Esophagus muscularis mucosa (tissue), 4 donors: ENCODE data around the gene RNF220. TPM values are rescaled to one million over a fixed set of nuclear protein-coding genes. Genes with fewer than 3 reads are reported as not detected.

Experiments
- DNase-seq: peaks from one replicate; pipeline ENCODE4 v3.0.0-alpha.2; 2017; ENCODE audit errors: extremely low spot score
- H3K27ac ChIP-seq, 4 donors: fragments of 200-600 bp; sonication (generic); replicated peaks in 1 of 4; 1 replicate in 3 of 4; 2 replicates in 1 of 4; pipeline ENCODE4 v1.5.1; 2016 to 2019; ENCODE audit warnings: mild to moderate bottlenecking in 1 of 4
- H3K27me3 ChIP-seq, 4 donors: fragments of 200-600 bp; sonication (generic); one replicate each; pipeline versions ENCODE4 v1.5.1 to v1.6.0; 2016 to 2019
- H3K36me3 ChIP-seq, 4 donors: fragments of 200-600 bp; sonication (generic); one replicate each; pipeline ENCODE4 v1.5.1; 2016 to 2019
- H3K4me1 ChIP-seq, 4 donors: fragments of 200-600 bp; sonication (generic); one replicate each; pipeline ENCODE4 v1.5.1; 2016 to 2019
- H3K4me3 ChIP-seq, 4 donors: fragments of 200-600 bp; sonication (generic); 1 replicate in 2 of 4; 2 replicates in 2 of 4; pipeline ENCODE4 v1.5.1; 2016 to 2019; ENCODE audit warnings: mild to moderate bottlenecking in 4 of 4, moderate library complexity in 1 of 4
- H3K9me3 ChIP-seq, 4 donors: fragments of 200-600 bp; sonication (generic); 1 replicate in 3 of 4; 2 replicates in 1 of 4; pipeline ENCODE4 v1.5.1; 2016 to 2019
- CTCF ChIP-seq, 3 experiments: fragments of 200-600 bp in 2 of 3; fragments of 450-650 bp in 1 of 3; sonication (generic) in 2 of 3; IDR thresholded peaks; one replicate each; pipeline ENCODE4 v1.5.1; 2017 to 2019; ENCODE audit warnings: antibody characterized with exemption in 3 of 3, mild to moderate bottlenecking in 2 of 3, moderate library complexity in 1 of 3
- EP300 ChIP-seq: sonication (generic); formaldehyde crosslinking; IDR thresholded peaks from one replicate; pipeline ENCODE4 v1.6.1; 2017; ENCODE audit warnings: antibody characterized with exemption
- POLR2A ChIP-seq: fragments of 450-650 bp; IDR thresholded peaks from one replicate; pipeline ENCODE4 v1.6.1; 2017; ENCODE audit warnings: antibody characterized with exemption, moderate library complexity, mild to moderate bottlenecking, low read depth
- POLR2AphosphoS5 ChIP-seq, 2 donors: sonication (generic); formaldehyde crosslinking; IDR thresholded peaks; one replicate each; pipeline ENCODE4 v1.6.1; 2017; ENCODE audit warnings: antibody characterized with exemption in 2 of 2
- WGBS: methylation state at CpG from one replicate; pipeline ENCODE4 v1.1.5; 2018; 5-methylcytosine and 5-hydroxymethylcytosine counted together
- intact Hi-C: fragments of 100-400 bp; cut with DNase I; formaldehyde crosslinking; loops from one replicate; pipeline ENCODE4 v1.15.1; 2023
- total RNA-seq, 4 donors: library from RNA; depleted of rRNA; stranded (reverse); fragments of >200 nt; gene quantifications; one replicate each; pipeline versions ENCODE4 v1.1.0 to v1.2.1, GENCODE V29; 2016

RNF220 gene
- total RNA-seq, 4 donors from 2014 or later, result 112 to 157 (median 126) TPM

- Histone ChIP-seq H3K36me3 (no peaks in the 10 kb centered on the region), H3K9me3 (no peaks in the 10 kb centered on the region), H3K27ac (peak overlapping the region in 1 of 4 donors; percentile 30), H3K4me1 (peaks cover 35 to 41% (median 36%) of the 10 kb centered on the region in 4 donors), H3K4me3 (no peak overlapping the region), H3K27me3 (peaks cover 6 to 90% (median 44%) of the 10 kb centered on the region in 4 donors)
- no peak for DNase-seq
- intact Hi-C loops, result no loop called here
- TF ChIP-seq POLR2A, result no peak
- TF ChIP-seq POLR2AphosphoS5 (IDR thresholded peaks at IDR 0.05), result no peak
- TF ChIP-seq EP300, result no peak
- TF ChIP-seq CTCF (IDR thresholded peaks at IDR 0.05), result no peak
- 58% methylated on average over 4 of the region's 4 CpGs for WGBS
Measured at GRCh38 chr1:44421446-44421884, 16.4 kb downstream of the RNF220 start.

GRCh38 chr1:44422161-44422560 lies 17.1 kb downstream of the RNF220 start:
- DNase-seq, result no peak
- intact Hi-C loops, result no loop called here
- H3K27me3 ChIP-seq, result peaks cover 6 to 87% (median 37%) of the 10 kb centered on the region in 4 donors
- H3K4me1 ChIP-seq, result peaks cover 32 to 38% (median 34%) of the 10 kb centered on the region in 4 donors
- H3K27ac ChIP-seq, result peak overlapping the region in 2 of 4 donors; percentile 20 to 30
- 72% methylated on average over 6 of the region's 6 CpGs for WGBS
- no peaks in the 10 kb centered on the region for H3K36me3 ChIP-seq
- no peaks in the 10 kb centered on the region for H3K9me3 ChIP-seq
- TF ChIP-seq EP300 (no peak), POLR2A (no peak), POLR2AphosphoS5 (IDR thresholded peaks at IDR 0.05) (peak; percentile 14 to 15), CTCF (IDR thresholded peaks at IDR 0.05) (no peak)
- H3K4me3 ChIP-seq, result no peak overlapping the region

GRCh38 chr1:44423591-44424537 lies 18.8 kb downstream of the RNF220 start:
- no peak for TF ChIP-seq CTCF (IDR thresholded peaks at IDR 0.05)
- TF ChIP-seq POLR2A, result no peak
- peak; percentile 56 to 65 for TF ChIP-seq POLR2AphosphoS5 (IDR thresholded peaks at IDR 0.05)
- no peak for TF ChIP-seq EP300
- H3K36me3 ChIP-seq, result no peaks in the 10 kb centered on the region
- peaks cover 0 to 84% (median 21%) of the 10 kb centered on the region in 4 donors for H3K27me3 ChIP-seq
- H3K4me1 ChIP-seq, result peaks cover 17 to 26% (median 20%) of the 10 kb centered on the region in 4 donors
- H3K27ac ChIP-seq, result peak overlapping the region; percentile 32 to 61 (median 57)
- peak overlapping the region; percentile 1 to 26 (median 13) for H3K4me3 ChIP-seq
- no peak for DNase-seq
- intact Hi-C loops, result no loop called here
- H3K9me3 ChIP-seq, result no peaks in the 10 kb centered on the region
- WGBS, result 17% methylated on average over 19 of the region's 19 CpGs

GRCh38 chr1:44424747-44425146 lies 19.7 kb downstream of the RNF220 start:
- Histone ChIP-seq H3K27me3 (peaks cover 0 to 83% (median 12%) of the 10 kb centered on the region in 4 donors), H3K4me1 (peaks cover 17 to 26% (median 20%) of the 10 kb centered on the region in 4 donors), H3K4me3 (no peak overlapping the region), H3K27ac (no peak overlapping the region), H3K36me3 (no peaks in the 10 kb centered on the region), H3K9me3 (no peaks in the 10 kb centered on the region)
- no peak for TF ChIP-seq POLR2AphosphoS5 (IDR thresholded peaks at IDR 0.05)
- TF ChIP-seq CTCF (IDR thresholded peaks at IDR 0.05), result no peak
- TF ChIP-seq EP300, result no peak
- DNase-seq, result no peak
- intact Hi-C loops, result no loop called here
- 78% methylated on average over 9 of the region's 9 CpGs for WGBS
